HepG2 (cell line): ENCODE results near the gene WNT3A. TPM values are rescaled to one million over a fixed set of nuclear protein-coding genes. Genes with fewer than 3 reads are reported as not detected.

Experiments used
- AHR ChIP-seq: IDR thresholded peaks from 2 replicates; pipeline ENCODE4 v1.6.1; 2018; ENCODE audit warnings: missing genetic modification reagents, missing compliant biosample characterization
- ATF7 ChIP-seq, 2 experiments: fragments of 450-650 bp in 1 of 2; sonication (generic) in 1 of 2; formaldehyde crosslinking in 1 of 2; IDR thresholded peaks; 2 replicates each; pipeline versions ENCODE4 v1.4.0 to v1.6.1; 2016 to 2020; ENCODE audit warnings: antibody characterized with exemption in 1 of 2, mild to moderate bottlenecking in 1 of 2, missing genetic modification reagents in 1 of 2
- ELF3 ChIP-seq: IDR thresholded peaks from 2 replicates; pipeline ENCODE4 v1.6.1; 2016; ENCODE audit warnings: missing genetic modification reagents, missing compliant biosample characterization
- HOXA5 ChIP-seq: sonication (generic); formaldehyde crosslinking; IDR thresholded peaks from 2 replicates; pipeline ENCODE4 v1.4.0; 2020; ENCODE audit warnings: missing genetic modification reagents
- KAT8 ChIP-seq: IDR thresholded peaks from 2 replicates; pipeline ENCODE4 v1.6.1; 2016; ENCODE audit warnings: missing genetic modification reagents, missing compliant biosample characterization
- KLF16 ChIP-seq, 2 experiments: sonication (generic) in 1 of 2; formaldehyde crosslinking in 1 of 2; IDR thresholded peaks; 2 replicates each; pipeline versions ENCODE4 v1.6.1 to v1.8.0; 2016 to 2023; ENCODE audit warnings: missing genetic modification reagents in 2 of 2, missing compliant biosample characterization in 1 of 2
- MTA1 ChIP-seq: sonication (generic); formaldehyde crosslinking; IDR thresholded peaks from 2 replicates; pipeline ENCODE4 v1.4.0; 2020; ENCODE audit warnings: missing genetic modification reagents, mild to moderate bottlenecking, borderline replicate concordance
- RXRB ChIP-seq: IDR thresholded peaks from 2 replicates; pipeline ENCODE4 v1.6.1; 2016; ENCODE audit warnings: borderline replicate concordance, missing genetic modification reagents, missing compliant biosample characterization
- ZNF781 ChIP-seq: sonication (generic); formaldehyde crosslinking; IDR thresholded peaks from 2 replicates; pipeline ENCODE4 v1.5.1; 2020; ENCODE audit warnings: borderline replicate concordance, mild to moderate bottlenecking, missing genetic modification reagents; ENCODE audit errors: not compliant biosample characterization
- polyA plus RNA-seq, 8 experiments: library from polyadenylated mRNA; depleted of rRNA in 3 of 8; stranded (reverse) in 7 of 8; unstranded in 1 of 8; fragments of >200 nt; fragmentation: Illumina TruSeq in 4 of 8; extraction: Trizol in 4 of 8; gene quantifications; 2 replicates each; pipeline versions ENCODE4 v1.2.1 to v1.2.3, GENCODE V29; 2011 to 2016; ENCODE audit warnings: low read depth in 4 of 8, missing spikeins in 1 of 8, mixed read lengths in 1 of 8; ENCODE audit not compliant: insufficient read depth in 1 of 8
- total RNA-seq, 5 experiments: library from RNA; depleted of rRNA; stranded (reverse); fragments of >200 nt; fragmentation: Illumina TruSeq; extraction: Trizol; gene quantifications; 2 replicates each; pipeline ENCODE4 v1.2.3, GENCODE V29; 2016; ENCODE audit warnings: low read depth in 1 of 5
- TF ChIP-seq, protein P1 (sequence below): sonication (generic); formaldehyde crosslinking; IDR thresholded peaks from one replicate; pipeline ENCODE4 v1.5.1; 2020; ENCODE audit warnings: mild to moderate bottlenecking, missing genetic modification reagents; ENCODE audit errors: not compliant biosample characterization
- TF ChIP-seq, protein P2 (sequence below): sonication (generic); formaldehyde crosslinking; IDR thresholded peaks from 2 replicates; pipeline ENCODE4 v1.8.0; 2022; ENCODE audit warnings: missing genetic modification reagents, mild to moderate bottlenecking, inconsistent platforms, borderline replicate concordance
- TF ChIP-seq, protein P3 (sequence below): sonication (generic); formaldehyde crosslinking; IDR thresholded peaks from 2 replicates; pipeline ENCODE4 v1.5.0; 2020; ENCODE audit warnings: missing genetic modification reagents
- TF ChIP-seq, protein P4 (sequence below): sonication (generic); formaldehyde crosslinking; IDR thresholded peaks from 2 replicates; pipeline ENCODE4 v1.8.0; 2022; ENCODE audit warnings: mild to moderate bottlenecking, missing genetic modification reagents
- TF ChIP-seq, protein P5 (sequence below): sonication (generic); formaldehyde crosslinking; IDR thresholded peaks from 2 replicates; pipeline ENCODE4 v1.8.0; 2022; ENCODE audit warnings: missing genetic modification reagents, mild to moderate bottlenecking, borderline replicate concordance

Gene WNT3A
- total and polyA plus RNA-seq, 2 of the 13 experiments (the other 11 are each of a cell fraction or from before 2014, with no cell fraction given): not detected

DNA sequence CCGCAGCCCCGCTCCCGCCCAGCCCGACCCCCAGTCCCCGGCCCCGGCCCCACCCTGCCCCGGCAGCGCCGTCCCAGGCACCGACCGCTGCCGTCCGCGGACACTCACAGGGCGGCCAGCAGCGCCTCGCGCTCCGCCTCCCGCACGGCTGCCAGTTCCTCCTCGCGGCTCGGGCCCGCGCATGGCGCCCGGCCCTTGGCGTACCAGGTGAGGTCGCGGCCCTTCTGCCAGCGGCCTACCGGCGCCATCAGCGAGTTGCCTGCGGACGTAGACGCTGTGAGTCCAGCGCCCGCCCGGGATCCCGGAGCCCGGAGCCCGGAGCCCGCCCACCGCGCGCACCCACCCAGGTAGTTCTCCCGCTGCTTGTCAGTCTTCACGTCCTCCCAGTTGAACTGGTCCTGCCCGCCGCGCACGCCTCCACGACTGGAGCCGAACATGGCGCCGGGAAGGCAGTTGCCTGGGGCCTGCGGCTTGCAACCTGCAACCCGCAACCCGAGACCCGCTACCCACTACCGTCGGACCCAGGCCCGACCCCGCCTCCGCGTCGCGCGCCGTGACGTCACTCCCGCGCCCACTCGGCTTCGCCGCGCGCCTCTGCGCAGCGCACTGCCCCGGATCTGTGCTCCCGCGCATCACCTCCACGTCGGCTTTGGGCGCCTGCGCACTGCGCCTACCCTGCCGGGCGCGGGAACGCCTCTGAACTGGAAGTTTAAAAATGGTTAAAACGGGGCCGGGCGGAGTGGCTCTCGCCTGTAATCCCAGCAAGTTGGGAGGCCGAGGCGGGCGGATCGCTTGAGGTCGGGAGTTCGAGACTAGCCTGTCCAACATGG is 96.2 kb downstream of the WNT3A start, which contains the start of gene C1orf35 (continued):
- TF ChIP-seq, protein P1, sequence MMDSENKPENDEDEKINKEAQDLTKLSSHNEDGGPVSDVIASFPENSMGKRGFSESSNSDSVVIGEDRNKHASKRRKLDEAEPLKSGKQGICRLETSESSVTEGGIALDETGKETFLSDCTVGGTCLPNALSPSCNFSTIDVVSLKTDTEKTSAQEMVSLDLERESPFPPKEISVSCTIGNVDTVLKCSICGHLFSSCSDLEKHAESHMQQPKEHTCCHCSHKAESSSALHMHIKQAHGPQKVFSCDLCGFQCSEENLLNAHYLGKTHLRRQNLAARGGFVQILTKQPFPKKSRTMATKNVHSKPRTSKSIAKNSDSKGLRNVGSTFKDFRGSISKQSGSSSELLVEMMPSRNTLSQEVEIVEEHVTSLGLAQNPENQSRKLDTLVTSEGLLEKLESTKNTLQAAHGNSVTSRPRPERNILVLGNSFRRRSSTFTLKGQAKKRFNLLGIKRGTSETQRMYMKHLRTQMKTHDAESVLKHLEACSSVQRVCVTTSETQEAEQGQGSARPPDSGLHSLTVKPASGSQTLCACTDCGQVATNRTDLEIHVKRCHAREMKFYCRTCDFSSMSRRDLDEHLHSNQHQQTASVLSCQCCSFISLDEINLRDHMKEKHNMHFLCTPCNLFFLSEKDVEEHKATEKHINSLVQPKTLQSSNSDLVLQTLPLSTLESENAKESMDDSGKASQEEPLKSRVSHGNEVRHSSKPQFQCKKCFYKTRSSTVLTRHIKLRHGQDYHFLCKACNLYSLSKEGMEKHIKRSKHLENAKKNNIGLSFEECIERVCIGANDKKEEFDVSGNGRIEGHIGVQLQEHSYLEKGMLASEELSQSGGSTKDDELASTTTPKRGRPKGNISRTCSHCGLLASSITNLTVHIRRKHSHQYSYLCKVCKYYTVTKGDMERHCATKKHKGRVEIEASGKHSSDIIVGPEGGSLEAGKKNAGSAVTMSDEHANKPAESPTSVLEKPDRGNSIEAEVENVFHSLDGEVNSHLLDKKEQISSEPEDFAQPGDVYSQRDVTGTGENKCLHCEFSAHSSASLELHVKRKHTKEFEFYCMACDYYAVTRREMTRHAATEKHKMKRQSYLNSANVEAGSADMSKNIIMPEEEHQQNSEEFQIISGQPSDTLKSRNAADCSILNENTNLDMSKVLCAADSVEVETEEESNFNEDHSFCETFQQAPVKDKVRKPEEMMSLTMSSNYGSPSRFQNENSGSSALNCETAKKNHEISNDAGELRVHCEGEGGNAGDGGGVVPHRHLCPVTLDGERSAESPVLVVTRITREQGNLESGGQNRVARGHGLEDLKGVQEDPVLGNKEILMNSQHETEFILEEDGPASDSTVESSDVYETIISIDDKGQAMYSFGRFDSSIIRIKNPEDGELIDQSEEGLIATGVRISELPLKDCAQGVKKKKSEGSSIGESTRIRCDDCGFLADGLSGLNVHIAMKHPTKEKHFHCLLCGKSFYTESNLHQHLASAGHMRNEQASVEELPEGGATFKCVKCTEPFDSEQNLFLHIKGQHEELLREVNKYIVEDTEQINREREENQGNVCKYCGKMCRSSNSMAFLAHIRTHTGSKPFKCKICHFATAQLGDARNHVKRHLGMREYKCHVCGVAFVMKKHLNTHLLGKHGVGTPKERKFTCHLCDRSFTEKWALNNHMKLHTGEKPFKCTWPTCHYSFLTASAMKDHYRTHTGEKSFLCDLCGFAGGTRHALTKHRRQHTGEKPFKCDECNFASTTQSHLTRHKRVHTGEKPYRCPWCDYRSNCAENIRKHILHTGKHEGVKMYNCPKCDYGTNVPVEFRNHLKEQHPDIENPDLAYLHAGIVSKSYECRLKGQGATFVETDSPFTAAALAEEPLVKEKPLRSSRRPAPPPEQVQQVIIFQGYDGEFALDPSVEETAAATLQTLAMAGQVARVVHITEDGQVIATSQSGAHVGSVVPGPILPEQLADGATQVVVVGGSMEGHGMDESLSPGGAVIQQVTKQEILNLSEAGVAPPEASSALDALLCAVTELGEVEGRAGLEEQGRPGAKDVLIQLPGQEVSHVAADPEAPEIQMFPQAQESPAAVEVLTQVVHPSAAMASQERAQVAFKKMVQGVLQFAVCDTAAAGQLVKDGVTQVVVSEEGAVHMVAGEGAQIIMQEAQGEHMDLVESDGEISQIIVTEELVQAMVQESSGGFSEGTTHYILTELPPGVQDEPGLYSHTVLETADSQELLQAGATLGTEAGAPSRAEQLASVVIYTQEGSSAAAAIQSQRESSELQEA (CRISPR knock-in tag): no peak
- TF ChIP-seq MTA1 (CRISPR knock-in tag) (peak; percentile 66; the same call in 1 of the 2 replicates), KAT8 (CRISPR knock-in tag) (peak; percentile 97), KLF16 (CRISPR knock-in tag; IDR thresholded peaks at IDR 0.05) (peak in 1 of 2 experiments; percentile 97; a peak in 2 of 4 replicates), HOXA5 (peak; percentile 90), ATF7 (IDR thresholded peaks at IDR 0.05) (peak; percentile 82), ATF7 (CRISPR knock-in tag; IDR thresholded peaks at IDR 0.05) (peak; percentile 69; the same call in 1 of the 2 replicates), ZNF781 (peak; percentile 55), AHR (peak; percentile 19; the same call in 1 of the 2 replicates), RXRB (peak; percentile 49; the same call in 1 of the 2 replicates), ELF3 (CRISPR knock-in tag) (peak; percentile 74)
- TF ChIP-seq, protein P2, sequence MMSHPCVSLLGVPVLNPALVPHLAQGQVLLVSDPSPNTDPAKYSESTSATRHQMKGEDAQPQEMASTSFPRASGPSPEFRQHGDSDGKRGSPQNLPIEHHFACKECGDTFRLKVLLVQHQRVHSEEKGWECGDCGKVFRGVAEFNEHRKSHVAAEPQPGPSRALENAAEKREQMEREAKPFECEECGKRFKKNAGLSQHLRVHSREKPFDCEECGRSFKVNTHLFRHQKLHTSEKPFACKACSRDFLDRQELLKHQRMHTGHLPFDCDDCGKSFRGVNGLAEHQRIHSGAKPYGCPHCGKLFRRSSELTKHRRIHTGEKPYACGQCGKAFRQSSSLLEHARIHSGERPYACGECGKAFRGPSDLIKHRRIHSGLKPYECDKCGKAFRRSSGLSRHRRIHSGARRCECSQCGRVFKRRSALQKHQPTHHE (CRISPR knock-in tag): peak; percentile 97
- TF ChIP-seq, protein P3, sequence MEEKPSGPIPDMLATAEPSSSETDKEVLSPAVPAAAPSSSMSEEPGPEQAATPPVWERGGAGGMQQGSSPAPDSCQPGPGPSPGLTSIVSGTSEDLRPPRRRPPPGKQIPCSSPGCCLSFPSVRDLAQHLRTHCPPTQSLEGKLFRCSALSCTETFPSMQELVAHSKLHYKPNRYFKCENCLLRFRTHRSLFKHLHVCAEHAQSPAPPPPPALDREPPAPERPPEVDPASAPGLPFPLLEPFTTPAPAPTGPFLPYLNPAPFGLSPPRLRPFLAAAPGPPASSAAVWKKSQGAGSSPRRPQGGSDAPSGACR: peak; percentile 92; the same call in 1 of the 2 replicates
- TF ChIP-seq, protein P4, sequence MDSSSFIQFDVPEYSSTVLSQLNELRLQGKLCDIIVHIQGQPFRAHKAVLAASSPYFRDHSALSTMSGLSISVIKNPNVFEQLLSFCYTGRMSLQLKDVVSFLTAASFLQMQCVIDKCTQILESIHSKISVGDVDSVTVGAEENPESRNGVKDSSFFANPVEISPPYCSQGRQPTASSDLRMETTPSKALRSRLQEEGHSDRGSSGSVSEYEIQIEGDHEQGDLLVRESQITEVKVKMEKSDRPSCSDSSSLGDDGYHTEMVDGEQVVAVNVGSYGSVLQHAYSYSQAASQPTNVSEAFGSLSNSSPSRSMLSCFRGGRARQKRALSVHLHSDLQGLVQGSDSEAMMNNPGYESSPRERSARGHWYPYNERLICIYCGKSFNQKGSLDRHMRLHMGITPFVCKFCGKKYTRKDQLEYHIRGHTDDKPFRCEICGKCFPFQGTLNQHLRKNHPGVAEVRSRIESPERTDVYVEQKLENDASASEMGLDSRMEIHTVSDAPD (CRISPR knock-in tag): no peak
- TF ChIP-seq, protein P5, sequence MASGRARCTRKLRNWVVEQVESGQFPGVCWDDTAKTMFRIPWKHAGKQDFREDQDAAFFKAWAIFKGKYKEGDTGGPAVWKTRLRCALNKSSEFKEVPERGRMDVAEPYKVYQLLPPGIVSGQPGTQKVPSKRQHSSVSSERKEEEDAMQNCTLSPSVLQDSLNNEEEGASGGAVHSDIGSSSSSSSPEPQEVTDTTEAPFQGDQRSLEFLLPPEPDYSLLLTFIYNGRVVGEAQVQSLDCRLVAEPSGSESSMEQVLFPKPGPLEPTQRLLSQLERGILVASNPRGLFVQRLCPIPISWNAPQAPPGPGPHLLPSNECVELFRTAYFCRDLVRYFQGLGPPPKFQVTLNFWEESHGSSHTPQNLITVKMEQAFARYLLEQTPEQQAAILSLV: peak; percentile 88; the same call in 1 of the 2 replicates
